GM23338 (cell line): ENCODE data around the gene TAP1. TPM values are rescaled to one million over a fixed set of nuclear protein-coding genes. Genes with fewer than 3 reads are reported as not detected.

Experiments
- CREB1 ChIP-seq: fragments of 250-450 bp; sonication (Bioruptor Pico); IDR thresholded peaks from 2 replicates; pipeline ENCODE4 v1.5.0; 2020; ENCODE audit warnings: low read depth, mild to moderate bottlenecking, moderate library complexity
- NANOG ChIP-seq: IDR thresholded peaks from 2 replicates; pipeline ENCODE4 v1.6.1; 2016; ENCODE audit warnings: antibody characterized with exemption, borderline replicate concordance
- ZNF462 ChIP-seq: fragments of 250-450 bp; sonication (Bioruptor Pico); IDR thresholded peaks from 2 replicates; pipeline ENCODE4 v1.5.0; 2020; ENCODE audit warnings: mild to moderate bottlenecking, moderate library complexity
- polyA plus RNA-seq: library from polyadenylated mRNA; unstranded; fragments of >200 nt; fragmentation: Nextera tagmentation; extraction: Ambion mirVana; gene quantifications from 2 replicates; pipeline ENCODE4 v1.2.1, GENCODE V29; 2016
- small RNA-seq: library from RNA; depleted of rRNA; stranded (forward); fragments of <200 nt; gene quantifications from one replicate; pipeline ENCODE3, GENCODE V24; 2014; ENCODE audit warnings: low replicate concordance
- total RNA-seq: library from RNA; depleted of rRNA; stranded (reverse); fragments of >200 nt; shearing (Covaris generic); gene quantifications from 2 replicates; pipeline ENCODE4 v1.2.3, GENCODE V29; 2014; rRNA removed

The TAP1 gene
- total and polyA plus RNA-seq, 2 experiments from 2014 or later: 13.8 to 22.0 TPM

- TF ChIP-seq ZNF462 (CRISPR knock-in tag): no peak
- TF ChIP-seq NANOG: no peak
- 0 out of 2 replicates have a peak, but pooled peaks have one; percentile 11 for TF ChIP-seq CREB1 (CRISPR knock-in tag)
These were observed 56.4 kb downstream of the TAP1 start (continued) for GRCh38 chr6:32796848-32797776.

Small RNAs within 50 kb of the gene (small RNA-seq; reads per million reads assigned to genes)
- not detected for gene HLA-Z

Other genes with a start within 250 kb of the TAP1 start
- gene HLA-DQA1, start 216.3 kb downstream of the TAP1 start, total RNA-seq: not detected in 2 replicates
- 0.42 and 0.49 TPM in 2 replicates for gene HLA-DQA1, start 216.3 kb downstream of the TAP1 start, polyA plus RNA-seq
- 4.6 and 5.7 TPM in 2 replicates for gene HLA-DQB1, start 187.0 kb downstream of the TAP1 start, total RNA-seq
- 6.5 and 17.3 TPM in 2 replicates for gene HLA-DQB1, start 187.0 kb downstream of the TAP1 start, polyA plus RNA-seq
- gene HLA-DQA2, start 112.3 kb downstream of the TAP1 start, total RNA-seq: not detected in 2 replicates
- not detected in 2 replicates for gene HLA-DQA2, start 112.3 kb downstream of the TAP1 start, polyA plus RNA-seq
- not detected in 2 replicates for gene HLA-DQB2, start 90.2 kb downstream of the TAP1 start, total RNA-seq
- gene HLA-DQB2, start 90.2 kb downstream of the TAP1 start, polyA plus RNA-seq: 0.37 TPM in 1 of 2 replicates, not detected in the other
- gene HLA-DOB, start 36.7 kb downstream of the TAP1 start, total RNA-seq: 0.23 TPM in 1 of 2 replicates, not detected in the other
- not detected in 2 replicates for gene HLA-DOB, start 36.7 kb downstream of the TAP1 start, polyA plus RNA-seq
- 9.5 and 102 TPM in 2 replicates for gene TAP2, start 15.0 kb downstream of the TAP1 start, total RNA-seq
- gene TAP2, start 15.0 kb downstream of the TAP1 start, polyA plus RNA-seq: 3.4 and 4.9 TPM in 2 replicates
- gene PSMB8, start 9.7 kb downstream of the TAP1 start, total RNA-seq: 16.5 and 20.2 TPM in 2 replicates
- gene PSMB8, start 9.7 kb downstream of the TAP1 start, polyA plus RNA-seq: 27.1 and 27.6 TPM in 2 replicates
- 2.8 TPM in 1 of 2 replicates, not detected in the other for gene PSMB9, start 488 bp upstream of the TAP1 start, total RNA-seq
- gene PSMB9, start 488 bp upstream of the TAP1 start, polyA plus RNA-seq: 5.5 and 6.2 TPM in 2 replicates
- 1.3 and 1.6 TPM in 2 replicates for gene HLA-DMB, start 87.3 kb upstream of the TAP1 start, total RNA-seq
- 0.70 and 1.4 TPM in 2 replicates for gene HLA-DMB, start 87.3 kb upstream of the TAP1 start, polyA plus RNA-seq
- gene HLA-DMA, start 99.4 kb upstream of the TAP1 start, total RNA-seq: 3.5 and 5.2 TPM in 2 replicates
- 6.2 and 8.1 TPM in 2 replicates for gene HLA-DMA, start 99.4 kb upstream of the TAP1 start, polyA plus RNA-seq
- gene BRD2, start 114.9 kb upstream of the TAP1 start, total RNA-seq: 169 and 182 TPM in 2 replicates
- 81.9 and 84.9 TPM in 2 replicates for gene BRD2, start 114.9 kb upstream of the TAP1 start, polyA plus RNA-seq
- 30.5 and 34.2 TPM in 2 replicates for gene HLA-DOA, start 155.9 kb upstream of the TAP1 start, total RNA-seq
- 4.8 TPM in 2 replicates for gene HLA-DOA, start 155.9 kb upstream of the TAP1 start, polyA plus RNA-seq
- 6.6 and 6.9 TPM in 2 replicates for gene HLA-DPA1, start 219.9 kb upstream of the TAP1 start, total RNA-seq
- gene HLA-DPA1, start 219.9 kb upstream of the TAP1 start, polyA plus RNA-seq: 3.9 and 4.1 TPM in 2 replicates
- 32.1 and 37.6 TPM in 2 replicates for gene HLA-DPB1, start 222.3 kb upstream of the TAP1 start, total RNA-seq
- 19.8 and 22.0 TPM in 2 replicates for gene HLA-DPB1, start 222.3 kb upstream of the TAP1 start, polyA plus RNA-seq